Right atrium auricular region (tissue), 2 donors: ENCODE results near the gene AP3M1. TPM values are rescaled to one million over a fixed set of nuclear protein-coding genes. Genes with fewer than 3 reads are reported as not detected.

Source experiments
- DNase-seq: peaks from one replicate; pipeline ENCODE4 v3.0.0-alpha.2; 2019; ENCODE audit warnings: low spot score
- H3K27ac ChIP-seq, 2 donors: fragments of 200-600 bp; sonication (generic); 1 replicate in 1 of 2; 2 replicates in 1 of 2; pipeline ENCODE4 v1.5.1; 2016 to 2019
- H3K27me3 ChIP-seq, 2 donors: fragments of 200-600 bp; sonication (generic); one replicate each; pipeline versions ENCODE4 v1.5.1 to v1.6.0; 2017 to 2019
- H3K36me3 ChIP-seq: fragments of 200-600 bp; sonication (generic); one replicate; pipeline ENCODE4 v1.5.1; 2016
- H3K4me1 ChIP-seq, 2 donors: fragments of 200-600 bp; sonication (generic); one replicate each; pipeline versions ENCODE4 v1.5.1 to v1.6.0; 2017 to 2019
- H3K4me3 ChIP-seq, 2 donors: fragments of 200-600 bp; sonication (generic); 1 replicate in 1 of 2; 2 replicates in 1 of 2; pipeline ENCODE4 v1.5.1; 2017 to 2019; ENCODE audit warnings: mild to moderate bottlenecking in 1 of 2, moderate library complexity in 1 of 2
- H3K9me3 ChIP-seq, 2 donors: fragments of 200-600 bp; sonication (generic); one replicate each; pipeline ENCODE4 v1.5.1; 2019
- total RNA-seq, 2 donors: library from RNA; depleted of rRNA; stranded (reverse); fragments of >200 nt; gene quantifications; one replicate each; pipeline ENCODE4 v1.1.0, GENCODE V29; 2016
- TF ChIP-seq, protein P1 (sequence below), 2 donors: fragments of 200-600 bp; sonication (generic); IDR thresholded peaks; one replicate each; pipeline ENCODE4 v1.5.1; 2019; ENCODE audit warnings: antibody characterized with exemption in 2 of 2

The AP3M1 gene
- total RNA-seq, 2 donors from 2014 or later, result 20.2 to 27.6 TPM

DNA sequence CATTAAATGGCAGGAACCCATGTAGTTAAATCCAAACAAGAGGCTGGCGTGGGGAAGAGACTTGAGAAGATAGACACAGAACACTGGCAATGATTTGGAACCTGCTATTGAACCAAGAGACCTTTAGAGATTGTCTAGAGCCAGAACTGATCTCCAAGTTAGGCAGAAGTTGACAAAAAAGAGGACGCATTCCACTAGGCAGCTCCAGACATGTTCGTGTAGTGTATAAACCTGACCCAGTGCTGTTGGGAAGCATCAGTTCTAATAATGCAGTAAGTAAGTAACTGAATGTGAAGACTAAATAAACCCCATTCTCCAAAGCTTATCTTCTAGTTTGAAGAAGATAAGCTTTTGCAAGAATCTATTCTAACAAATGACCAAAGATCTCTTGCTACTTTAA, 50.8 kb downstream of the AP3M1 start:
- DNase-seq, result no peak
- H3K9me3 ChIP-seq, result no peaks in the 10 kb centered on the region
- no peaks in the 10 kb centered on the region for H3K27me3 ChIP-seq
- H3K4me1 ChIP-seq, result no peaks in the 10 kb centered on the region
- H3K4me3 ChIP-seq, result no peak overlapping the region
- TF ChIP-seq, protein P1, sequence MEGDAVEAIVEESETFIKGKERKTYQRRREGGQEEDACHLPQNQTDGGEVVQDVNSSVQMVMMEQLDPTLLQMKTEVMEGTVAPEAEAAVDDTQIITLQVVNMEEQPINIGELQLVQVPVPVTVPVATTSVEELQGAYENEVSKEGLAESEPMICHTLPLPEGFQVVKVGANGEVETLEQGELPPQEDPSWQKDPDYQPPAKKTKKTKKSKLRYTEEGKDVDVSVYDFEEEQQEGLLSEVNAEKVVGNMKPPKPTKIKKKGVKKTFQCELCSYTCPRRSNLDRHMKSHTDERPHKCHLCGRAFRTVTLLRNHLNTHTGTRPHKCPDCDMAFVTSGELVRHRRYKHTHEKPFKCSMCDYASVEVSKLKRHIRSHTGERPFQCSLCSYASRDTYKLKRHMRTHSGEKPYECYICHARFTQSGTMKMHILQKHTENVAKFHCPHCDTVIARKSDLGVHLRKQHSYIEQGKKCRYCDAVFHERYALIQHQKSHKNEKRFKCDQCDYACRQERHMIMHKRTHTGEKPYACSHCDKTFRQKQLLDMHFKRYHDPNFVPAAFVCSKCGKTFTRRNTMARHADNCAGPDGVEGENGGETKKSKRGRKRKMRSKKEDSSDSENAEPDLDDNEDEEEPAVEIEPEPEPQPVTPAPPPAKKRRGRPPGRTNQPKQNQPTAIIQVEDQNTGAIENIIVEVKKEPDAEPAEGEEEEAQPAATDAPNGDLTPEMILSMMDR (IDR thresholded peaks at IDR 0.05), result no peak
- H3K36me3 ChIP-seq, result peaks cover 95% of the 10 kb centered on the region
- H3K27ac ChIP-seq, result no peak overlapping the region

DNA sequence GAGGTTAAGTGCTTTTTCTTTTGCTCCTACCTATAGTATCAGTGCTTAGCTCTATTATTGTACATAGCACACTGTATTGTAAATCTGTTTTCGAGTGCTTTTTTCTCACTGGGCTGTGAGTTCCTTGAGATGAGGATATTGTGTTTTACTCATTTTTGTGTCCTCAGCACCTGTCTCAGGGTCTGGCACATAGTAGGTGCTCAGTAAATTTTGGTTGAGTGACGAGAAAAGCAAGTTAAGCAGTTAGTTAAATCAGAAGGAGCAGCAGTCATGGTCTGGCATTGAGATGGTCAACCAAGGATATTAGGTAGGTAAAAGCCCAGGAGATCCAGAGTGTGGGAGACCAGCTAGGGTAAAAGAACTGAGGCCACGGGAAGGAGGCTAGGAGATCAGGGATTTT, 51.2 kb downstream of the AP3M1 start:
- DNase-seq, result no peak
- no peak overlapping the region for H3K4me3 ChIP-seq
- H3K4me1 ChIP-seq, result no peaks in the 10 kb centered on the region
- H3K9me3 ChIP-seq, result no peaks in the 10 kb centered on the region
- TF ChIP-seq, protein P1 (IDR thresholded peaks at IDR 0.05), result no peak
- H3K27me3 ChIP-seq, result no peaks in the 10 kb centered on the region
- peaks cover 95% of the 10 kb centered on the region for H3K36me3 ChIP-seq
- no peak overlapping the region for H3K27ac ChIP-seq

DNA sequence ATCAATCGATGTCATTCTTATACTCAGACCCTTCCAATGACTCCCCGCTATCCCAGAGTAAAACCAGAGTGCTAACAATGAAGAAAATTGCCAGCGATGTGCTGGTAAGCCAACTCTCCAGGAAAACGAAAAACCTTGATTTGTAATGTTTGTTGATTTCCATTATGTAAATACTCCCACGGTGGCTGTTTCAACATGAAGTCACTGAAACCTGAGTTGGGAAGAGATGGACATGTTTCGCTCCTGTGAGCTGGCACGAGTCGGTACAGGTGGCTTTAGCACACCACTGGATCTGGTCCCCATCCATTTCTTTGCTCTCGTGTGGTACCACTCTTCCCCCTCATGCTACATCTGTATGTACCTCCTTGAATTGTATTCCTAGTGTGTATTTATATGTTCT, 52.9 kb downstream of the AP3M1 start:
- Histone ChIP-seq H3K9me3 (no peaks in the 10 kb centered on the region), H3K4me1 (no peaks in the 10 kb centered on the region), H3K27me3 (no peaks in the 10 kb centered on the region), H3K27ac (no peak overlapping the region), H3K36me3 (peaks cover 95% of the 10 kb centered on the region), H3K4me3 (no peak overlapping the region)
- no peak for DNase-seq
- TF ChIP-seq, protein P1 (IDR thresholded peaks at IDR 0.05), result no peak

DNA sequence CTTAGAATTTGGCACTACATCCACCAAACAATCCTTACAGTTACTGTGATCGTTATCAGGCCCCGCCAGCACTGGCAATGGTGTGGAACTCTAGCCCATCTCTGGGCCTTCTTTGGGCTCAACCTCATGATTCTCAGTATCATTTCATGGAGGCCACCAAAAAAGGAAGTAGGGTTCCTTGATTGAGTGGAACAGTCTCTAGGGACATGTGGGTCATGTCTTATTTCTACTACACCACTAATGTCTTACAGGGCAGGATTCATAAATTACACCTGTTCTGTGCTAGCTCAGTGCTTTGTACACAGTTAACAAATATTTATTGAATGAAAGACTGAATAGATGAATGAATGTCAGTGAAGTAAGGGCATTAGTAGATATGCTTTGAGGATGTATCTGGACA, 53.9 kb downstream of the AP3M1 start:
- peaks cover 95% of the 10 kb centered on the region for H3K36me3 ChIP-seq
- no peaks in the 10 kb centered on the region for H3K27me3 ChIP-seq
- H3K4me3 ChIP-seq, result no peak overlapping the region
- H3K9me3 ChIP-seq, result no peaks in the 10 kb centered on the region
- no peaks in the 10 kb centered on the region for H3K4me1 ChIP-seq
- DNase-seq, result no peak
- TF ChIP-seq, protein P1 (IDR thresholded peaks at IDR 0.05), result no peak
- no peak overlapping the region for H3K27ac ChIP-seq

DNA sequence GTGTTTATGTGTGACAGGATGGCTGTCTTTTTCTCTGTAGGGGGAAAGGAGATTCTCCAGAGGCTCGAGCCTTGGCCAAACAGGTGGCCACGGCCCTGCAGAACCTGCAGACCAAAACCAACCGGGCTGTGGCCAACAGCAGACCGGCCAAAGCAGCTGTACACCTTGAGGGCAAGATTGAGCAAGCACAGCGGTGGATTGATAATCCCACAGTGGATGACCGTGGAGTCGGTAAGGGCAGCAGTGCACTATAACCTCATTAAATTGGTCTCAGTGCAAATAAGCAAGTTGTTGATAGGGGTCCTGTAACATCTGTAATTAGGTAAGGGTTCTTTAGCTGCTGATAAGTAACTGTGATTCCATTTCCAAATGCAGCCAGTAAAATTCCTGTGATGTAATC, 56.4 kb downstream of the AP3M1 start:
- TF ChIP-seq, protein P1 (IDR thresholded peaks at IDR 0.05), result no peak
- Histone ChIP-seq H3K36me3 (peaks cover 99% of the 10 kb centered on the region), H3K4me1 (no peaks in the 10 kb centered on the region), H3K27me3 (no peaks in the 10 kb centered on the region), H3K9me3 (no peaks in the 10 kb centered on the region), H3K27ac (no peak overlapping the region), H3K4me3 (no peak overlapping the region)
- DNase-seq, result no peak

DNA sequence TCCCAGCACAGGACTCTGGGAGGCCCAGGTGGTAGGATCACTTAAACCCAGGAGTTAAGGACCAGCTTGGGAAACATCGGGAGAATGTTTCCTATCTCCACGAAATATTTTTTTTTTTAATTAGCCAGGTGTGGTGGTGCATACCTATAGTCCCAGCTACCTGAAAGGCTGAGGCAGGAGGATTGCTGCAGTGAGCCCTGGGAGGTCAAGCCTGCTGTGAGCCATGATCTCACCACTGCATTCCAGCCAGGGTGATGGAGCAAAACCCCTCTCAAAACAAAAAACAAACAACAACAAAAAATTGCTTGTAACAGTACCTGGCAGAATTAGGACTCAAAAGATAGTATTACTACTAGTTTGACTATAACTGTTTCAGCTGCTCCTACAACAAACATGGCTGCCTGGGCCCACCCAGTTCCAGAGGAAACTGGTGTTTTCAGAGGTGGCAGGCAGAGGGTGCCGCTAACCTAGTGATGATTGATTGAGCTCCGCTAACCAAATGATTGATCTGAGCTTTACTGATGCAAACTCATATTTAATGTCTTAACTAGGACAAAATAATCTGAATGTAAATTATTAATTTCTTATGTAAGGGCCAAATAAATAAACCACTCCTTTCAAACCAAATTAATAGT, 57.0 kb downstream of the AP3M1 start:
- no peak for DNase-seq
- TF ChIP-seq, protein P1 (IDR thresholded peaks at IDR 0.05), result no peak
- H3K4me1 ChIP-seq, result no peaks in the 10 kb centered on the region
- H3K27ac ChIP-seq, result no peak overlapping the region
- H3K4me3 ChIP-seq, result no peak overlapping the region
- H3K27me3 ChIP-seq, result no peaks in the 10 kb centered on the region
- H3K9me3 ChIP-seq, result no peaks in the 10 kb centered on the region
- H3K36me3 ChIP-seq, result peaks cover 99% of the 10 kb centered on the region
